GM10266 (cell line): ENCODE data around the gene CYBB.

Experiments used
- DNase-seq: peaks from one replicate; pipeline ENCODE4 v3.0.0; 2012; ENCODE audit errors: extremely low spot score
- CTCF ChIP-seq: IDR thresholded peaks from 2 replicates; pipeline ENCODE4 v1.5.1; 2012; ENCODE audit warnings: mild to moderate bottlenecking, low read depth; ENCODE audit not compliant: control insufficient read depth, insufficient read depth; ENCODE audit errors: missing control alignments

CYBB gene

GRCh38 chrX:37779857-37780256 is at the start of gene CYBB:
CYBB (plus strand) TSS chrX:37780059; CDS start chrX:37780078, 19 bp downstream.
- no peak for DNase-seq
- no peak for TF ChIP-seq CTCF

GRCh38 chrX:37745354-37745753 is 34.5 kb upstream of the CYBB start:
- peak; percentile 67 for TF ChIP-seq CTCF
- peak; percentile 29 for DNase-seq

GRCh38 chrX:37745835-37746217 is 34.0 kb upstream of the CYBB start:
- no peak for DNase-seq
- TF ChIP-seq CTCF = no peak

GRCh38 chrX:37746218-37746941 is 33.5 kb upstream of the CYBB start:
- TF ChIP-seq CTCF = no peak
- DNase-seq = peak; percentile 26

GRCh38 chrX:37746951-37747350 is 32.9 kb upstream of the CYBB start:
- DNase-seq = no peak
- no peak for TF ChIP-seq CTCF

GRCh38 chrX:37752281-37752680 is 27.6 kb upstream of the CYBB start:
- TF ChIP-seq CTCF = no peak

GRCh38 chrX:37752936-37753335 is 26.9 kb upstream of the CYBB start:
- TF ChIP-seq CTCF = no peak

More at GRCh38 chrX:37752281-37752680, 27.6 kb upstream of the CYBB start:
- no peak for DNase-seq

More at GRCh38 chrX:37752936-37753335, 26.9 kb upstream of the CYBB start:
- no peak for DNase-seq
